Mesodermal cell (in vitro differentiated cells): ENCODE measurements around the gene EXPH5.

Experiments
- H3K27ac ChIP-seq: 2 replicates; pipeline ENCODE4 v1.7.0; 2013; ENCODE audit warnings: mild to moderate bottlenecking, low read depth, low read length, moderate library complexity; ENCODE audit not compliant: severe bottlenecking
- H3K36me3 ChIP-seq: 2 replicates; pipeline ENCODE4 v1.7.1; 2013; ENCODE audit warnings: mild to moderate bottlenecking, low read length, moderate library complexity; ENCODE audit not compliant: control insufficient read depth, insufficient read depth
- H3K4me1 ChIP-seq: one replicate; pipeline ENCODE4 v1.7.1; 2013; ENCODE audit warnings: mild to moderate bottlenecking, low read length; ENCODE audit not compliant: insufficient read depth, control insufficient read depth, poor library complexity, severe bottlenecking
- H3K4me3 ChIP-seq: 2 replicates; pipeline ENCODE4 v1.7.0; 2013; ENCODE audit warnings: low read length, control low read depth, mild to moderate bottlenecking; ENCODE audit not compliant: insufficient read depth, poor library complexity, severe bottlenecking; ENCODE audit errors: extremely low read depth
- H3K9me3 ChIP-seq: 2 replicates; pipeline ENCODE4 v1.7.1; 2013; ENCODE audit warnings: mild to moderate bottlenecking, low read length, moderate library complexity; ENCODE audit not compliant: control insufficient read depth
- WGBS, 2 experiments: methylation state at CpG; one replicate each; pipeline ENCODE4 v1.1.5; 2013; ENCODE audit warnings: missing lambda C conversion rate in 2 of 2; ENCODE audit not compliant: insufficient coverage in 2 of 2; 5-methylcytosine and 5-hydroxymethylcytosine counted together

EXPH5 gene

GRCh38 chr11:108498046-108498815 lies 95.3 kb downstream of the EXPH5 start, which contains the start of gene POGLUT3:
POGLUT3 (minus strand) TSS chr11:108498384; CDS start chr11:108498366, 18 bp downstream.
- Histone ChIP-seq H3K36me3 (no peaks in the 10 kb centered on the region), H3K4me1 (peaks cover 32% of the 10 kb centered on the region), H3K27ac (peak within 1 kb of the TSS; percentile 98), H3K4me3 (peak within 1 kb of the TSS; percentile 58), H3K9me3 (no peaks in the 10 kb centered on the region)
- 1% methylated on average over 66 to 71 of the region's 84 CpGs for WGBS, 2 experiments

- H3K4me1 ChIP-seq: peaks cover 32% of the 10 kb centered on the region
- WGBS, 2 experiments: 2 to 4% methylated on average over 17 to 24 of the region's 30 CpGs
- peak overlapping the region; percentile 98 for H3K27ac ChIP-seq
These were observed 96.1 kb downstream of the EXPH5 start for GRCh38 chr11:108497317-108498045.

GRCh38 chr11:108496643-108497256 lies 96.8 kb downstream of the EXPH5 start:
- WGBS, 2 experiments: 93 to 97% methylated on average over 7 of the region's 7 CpGs
- peak overlapping the region; percentile 58 for H3K4me3 ChIP-seq
- H3K27ac ChIP-seq: peak overlapping the region; percentile 98
- H3K4me1 ChIP-seq: peaks cover 28% of the 10 kb centered on the region
- H3K36me3 ChIP-seq: no peaks in the 10 kb centered on the region
- H3K9me3 ChIP-seq: no peaks in the 10 kb centered on the region

More at GRCh38 chr11:108497317-108498045, 96.1 kb downstream of the EXPH5 start:
- Histone ChIP-seq H3K4me3 (peak overlapping the region; percentile 58), H3K9me3 (no peaks in the 10 kb centered on the region), H3K36me3 (no peaks in the 10 kb centered on the region)

GRCh38 chr11:108495326-108495725 lies 98.2 kb downstream of the EXPH5 start:
- H3K36me3 ChIP-seq: no peaks in the 10 kb centered on the region
- no peak overlapping the region for H3K27ac ChIP-seq
- H3K4me3 ChIP-seq: no peak overlapping the region
- H3K4me1 ChIP-seq: peaks cover 18% of the 10 kb centered on the region
- no peaks in the 10 kb centered on the region for H3K9me3 ChIP-seq
- 100% methylated on average over 1 to 2 of the region's 3 CpGs for WGBS, 2 experiments

GRCh38 chr11:108494182-108494581 lies 99.4 kb downstream of the EXPH5 start:
- Histone ChIP-seq H3K27ac (no peak overlapping the region), H3K9me3 (no peaks in the 10 kb centered on the region), H3K4me1 (peaks cover 12% of the 10 kb centered on the region), H3K4me3 (no peak overlapping the region), H3K36me3 (peaks cover 7% of the 10 kb centered on the region)
- WGBS, 2 experiments: 89 to 97% methylated on average over 4 to 5 of the region's 6 CpGs

GRCh38 chr11:108491936-108492335 lies 101.6 kb downstream of the EXPH5 start:
- peaks cover 18% of the 10 kb centered on the region for H3K36me3 ChIP-seq

GRCh38 chr11:108486828-108487227 lies 106.7 kb downstream of the EXPH5 start:
- H3K4me1 ChIP-seq: no peaks in the 10 kb centered on the region
- WGBS, 2 experiments: 96 to 98% methylated on average over 3 of the region's 3 CpGs
- no peak overlapping the region for H3K27ac ChIP-seq
- H3K4me3 ChIP-seq: no peak overlapping the region
- peaks cover 58% of the 10 kb centered on the region for H3K36me3 ChIP-seq
- H3K9me3 ChIP-seq: peaks cover 3% of the 10 kb centered on the region

More at GRCh38 chr11:108491936-108492335, 101.6 kb downstream of the EXPH5 start:
- 77 to 80% methylated on average over 1 to 2 of the region's 3 CpGs for WGBS, 2 experiments
- Histone ChIP-seq H3K4me1 (peaks cover 8% of the 10 kb centered on the region), H3K27ac (no peak overlapping the region), H3K9me3 (no peaks in the 10 kb centered on the region), H3K4me3 (no peak overlapping the region)

- 100% methylated on average over 1 of the region's 3 CpGs; no CpG with 5 or more reads in 1 of the 2 experiments for WGBS, 2 experiments
- H3K9me3 ChIP-seq: peaks cover 3% of the 10 kb centered on the region
- H3K36me3 ChIP-seq: peaks cover 63% of the 10 kb centered on the region
- H3K4me3 ChIP-seq: no peak overlapping the region
- no peak overlapping the region for H3K27ac ChIP-seq
- no peaks in the 10 kb centered on the region for H3K4me1 ChIP-seq
These were observed 107.2 kb downstream of the EXPH5 start for GRCh38 chr11:108486331-108486730.

GRCh38 chr11:108483163-108483562 lies 110.4 kb downstream of the EXPH5 start:
- H3K9me3 ChIP-seq: peaks cover 3% of the 10 kb centered on the region
- peaks cover 58% of the 10 kb centered on the region for H3K36me3 ChIP-seq
- H3K4me1 ChIP-seq: no peaks in the 10 kb centered on the region
- H3K27ac ChIP-seq: no peak overlapping the region
- no peak overlapping the region for H3K4me3 ChIP-seq

- 87 to 95% methylated on average over 7 to 8 of the region's 11 CpGs for WGBS, 2 experiments
- peaks cover 41% of the 10 kb centered on the region for H3K36me3 ChIP-seq
- no peak overlapping the region for H3K4me3 ChIP-seq
- no peak overlapping the region for H3K27ac ChIP-seq
- no peaks in the 10 kb centered on the region for H3K9me3 ChIP-seq
- no peaks in the 10 kb centered on the region for H3K4me1 ChIP-seq
These were observed 118.7 kb downstream of the EXPH5 start for GRCh38 chr11:108474664-108475463.
